Stimulated activated CD8-positive, alpha-beta memory T cell treated with anti-CD3 and anti-CD28 coated beads, Interleukin-7, amount 100 ng/mL, for 1 hour (primary cell): ENCODE results near the gene SH3RF1.

Experiments used
- DNase-seq, 2 donors: peaks; one replicate each; pipeline ENCODE4 v3.0.0-alpha.2; 2020; ENCODE audit warnings: low read depth in 2 of 2

SH3RF1 gene

GRCh38 chr4:169044714-169045447, 225.9 kb downstream of the SH3RF1 start:
- DNase-seq: no peak
